Choroid plexus epithelial cell (primary cell): ENCODE data around the gene ARL14.
A peak's percentile ranks its signal among the peaks of the same experiment; 100 is the strongest.

Experiments used
- DNase-seq: peaks from one replicate; pipeline ENCODE4 v3.0.0-alpha.2; 2010; ENCODE audit warnings: low read depth
- H3K4me3 ChIP-seq: 2 replicates; pipeline ENCODE4 v1.5.1; 2011; ENCODE audit warnings: low read depth, mild to moderate bottlenecking, control low read depth, low read length, moderate library complexity
- CTCF ChIP-seq: conservative IDR thresholded peaks from 2 replicates; pipeline ENCODE4 v1.5.1; 2011; ENCODE audit warnings: low read depth, mild to moderate bottlenecking, control low read depth, inconsistent platforms, low read length, moderate library complexity

The ARL14 gene

GRCh38 chr3:160697637-160698380 is 20.8 kb downstream of the ARL14 start:
- DNase-seq: peak; percentile 64
- H3K4me3 ChIP-seq: no peak overlapping the region
- no peak for TF ChIP-seq CTCF

- no peak overlapping the region for H3K4me3 ChIP-seq
- no peak for TF ChIP-seq CTCF
- DNase-seq: no peak
These were observed 21.7 kb downstream of the ARL14 start for GRCh38 chr3:160698599-160699195.

GRCh38 chr3:160701490-160701889 is 24.5 kb downstream of the ARL14 start:
- H3K4me3 ChIP-seq: no peak overlapping the region
- no peak for DNase-seq
- TF ChIP-seq CTCF: no peak

- no peak overlapping the region for H3K4me3 ChIP-seq
- no peak for TF ChIP-seq CTCF
- no peak for DNase-seq
These were observed 25.3 kb downstream of the ARL14 start for GRCh38 chr3:160702290-160702689.

- no peak for TF ChIP-seq CTCF
- no peak overlapping the region for H3K4me3 ChIP-seq
- peak; percentile 35 for DNase-seq
These were observed 27.0 kb downstream of the ARL14 start for GRCh38 chr3:160703974-160704373.

GRCh38 chr3:160707187-160707794 is 30.3 kb downstream of the ARL14 start:
- H3K4me3 ChIP-seq: no peak overlapping the region
- TF ChIP-seq CTCF: peak; percentile 69
- DNase-seq: peak; percentile 81
